HAP-1 (cell line): ENCODE measurements around the gene HASPIN.

Experiments used
- DNase-seq, 2 experiments: peaks; one replicate each; pipeline ENCODE4 v3.0.0-alpha.2; 2016 to 2020; ENCODE audit warnings: low spot score in 2 of 2
- H3K27me3 ChIP-seq: fragments of 250-450 bp; sonication (Bioruptor Pico); 2 replicates; pipeline ENCODE4 v1.5.1; 2020; ENCODE audit warnings: low read depth, mild to moderate bottlenecking, moderate library complexity
- H3K36me3 ChIP-seq: fragments of 250-450 bp; sonication (Bioruptor Pico); replicated peaks from 2 replicates; pipeline ENCODE4 v1.5.1; 2020; ENCODE audit warnings: mild to moderate bottlenecking
- H3K4me1 ChIP-seq: fragments of 250-450 bp; sonication (Bioruptor Pico); 2 replicates; pipeline ENCODE4 v1.5.1; 2020; ENCODE audit warnings: mild to moderate bottlenecking
- H3K4me3 ChIP-seq: fragments of 250-450 bp; sonication (Bioruptor Pico); 2 replicates; pipeline ENCODE4 v1.5.1; 2020; ENCODE audit warnings: mild to moderate bottlenecking, moderate library complexity
- H3K9me3 ChIP-seq: fragments of 250-450 bp; sonication (Bioruptor Pico); 2 replicates; pipeline ENCODE4 v1.5.1; 2020; ENCODE audit warnings: mild to moderate bottlenecking, moderate library complexity
- in situ Hi-C: fragments of 300-500 bp; cut with MboI; formaldehyde crosslinking; loops from 3 replicates; pipeline ENCODE4 v1.14.3; 2020; ENCODE audit warnings: low sequenced_read_pairs, inconsistent platforms, mixed read lengths

The HASPIN gene

DNA sequence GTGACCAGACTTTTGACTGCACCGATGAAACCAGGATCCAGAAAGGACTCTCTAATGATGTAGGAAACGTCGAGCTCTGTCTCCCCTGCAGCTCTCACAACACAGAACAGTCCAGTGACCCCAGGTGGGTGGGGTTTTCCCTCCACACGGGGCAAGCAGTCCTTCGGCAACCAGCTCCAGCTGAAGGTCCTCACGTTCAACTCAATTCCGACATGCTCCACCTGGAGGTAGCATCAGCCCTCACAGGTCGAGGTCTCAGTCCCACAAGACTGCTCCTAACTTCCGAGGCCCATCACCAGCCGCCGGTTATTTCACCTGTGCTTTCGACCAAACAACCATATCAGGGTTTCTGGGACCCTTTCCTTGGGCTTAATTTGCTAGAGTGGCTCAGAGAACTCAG is 49.1 kb downstream of the HASPIN start:
- Histone ChIP-seq H3K27me3 (no peaks in the 10 kb centered on the region), H3K36me3 (no peaks in the 10 kb centered on the region), H3K4me1 (no peaks in the 10 kb centered on the region), H3K4me3 (no peak overlapping the region), H3K9me3 (no peaks in the 10 kb centered on the region)
- in situ Hi-C loops = no loop called here
- DNase-seq = no peak

DNA sequence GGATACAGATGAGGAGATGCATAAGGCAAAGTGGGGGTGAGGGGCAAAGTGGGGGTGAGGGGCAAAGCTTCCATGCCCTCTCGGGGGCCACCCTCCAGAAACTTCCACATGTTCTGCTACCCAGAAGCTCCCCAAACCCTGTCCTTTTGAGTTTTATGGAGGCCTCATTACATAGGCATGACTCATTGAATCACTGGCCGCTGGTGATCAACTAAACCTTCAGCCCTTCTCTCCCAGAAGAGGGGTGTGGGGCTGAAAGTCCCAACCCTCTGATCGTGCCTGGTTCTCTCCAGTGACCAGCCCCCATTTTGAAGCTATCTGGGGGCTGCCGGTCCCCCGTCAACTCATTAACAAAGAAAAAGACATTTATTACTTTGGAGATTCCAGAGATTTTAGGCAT is 49.8 kb downstream of the HASPIN start:
- Histone ChIP-seq H3K36me3 (no peaks in the 10 kb centered on the region), H3K4me3 (no peak overlapping the region), H3K4me1 (no peaks in the 10 kb centered on the region), H3K27me3 (no peaks in the 10 kb centered on the region), H3K9me3 (no peaks in the 10 kb centered on the region)
- in situ Hi-C loops = no loop called here
- DNase-seq = no peak

DNA sequence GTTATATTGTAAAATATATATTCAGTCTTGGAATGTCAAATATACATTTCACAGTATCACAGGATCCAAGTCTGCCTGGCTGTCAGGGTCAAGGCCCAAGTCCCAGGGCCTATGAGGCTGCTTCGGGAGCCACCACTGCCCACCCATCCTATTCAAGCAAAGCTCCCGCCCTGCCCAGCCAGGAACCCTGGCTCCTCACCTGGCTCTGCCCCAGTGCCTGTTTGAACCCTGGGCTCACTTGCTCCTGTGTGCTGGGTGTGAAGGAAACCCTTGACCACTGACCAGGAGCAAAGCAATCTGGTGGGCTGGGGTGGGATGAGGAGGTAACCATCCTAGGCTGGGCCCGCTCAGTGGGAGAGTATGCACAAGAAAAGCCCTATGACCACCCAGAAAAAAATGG is 50.3 kb downstream of the HASPIN start:
- Histone ChIP-seq H3K36me3 (no peaks in the 10 kb centered on the region), H3K27me3 (no peaks in the 10 kb centered on the region), H3K4me1 (no peaks in the 10 kb centered on the region), H3K9me3 (no peaks in the 10 kb centered on the region), H3K4me3 (no peak overlapping the region)
- no peak for DNase-seq
- in situ Hi-C loops = no loop called here
